Astrocyte (in vitro differentiated cells and primary cell): ENCODE results near the gene EEF1AKMT3.

Source experiments
- EZH2 ChIP-seq: IDR thresholded peaks from 2 replicates; pipeline ENCODE4 v1.6.1; 2012; ENCODE audit warnings: mild to moderate bottlenecking, low read length, inconsistent platforms; ENCODE audit not compliant: insufficient read depth
- TF ChIP-seq, protein P1 (sequence below): IDR thresholded peaks from 2 replicates; pipeline ENCODE4 v1.5.1; 2011; ENCODE audit warnings: low read depth, mild to moderate bottlenecking, inconsistent platforms, low read length, moderate library complexity; ENCODE audit not compliant: insufficient read depth

DNA sequence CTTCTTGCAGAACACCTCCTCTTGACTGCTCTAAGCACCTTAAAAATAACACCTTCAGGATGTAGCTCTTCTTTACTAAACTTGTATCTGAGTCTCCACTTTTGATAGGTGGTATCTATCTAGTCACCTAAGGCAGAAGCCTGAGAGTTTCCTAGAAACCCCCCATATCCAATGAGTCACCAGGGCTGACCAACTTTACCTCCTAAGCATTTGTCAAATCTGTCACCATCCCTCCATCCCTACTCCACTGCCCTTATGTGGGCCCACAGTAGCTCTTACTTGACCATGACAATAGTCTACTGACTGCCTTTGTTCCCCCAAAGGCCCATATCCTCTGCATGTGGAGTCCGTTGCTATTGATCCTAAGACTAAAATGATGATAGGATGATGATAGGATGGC, 30.2 kb downstream of the EEF1AKMT3 start:
- TF ChIP-seq, protein P1, sequence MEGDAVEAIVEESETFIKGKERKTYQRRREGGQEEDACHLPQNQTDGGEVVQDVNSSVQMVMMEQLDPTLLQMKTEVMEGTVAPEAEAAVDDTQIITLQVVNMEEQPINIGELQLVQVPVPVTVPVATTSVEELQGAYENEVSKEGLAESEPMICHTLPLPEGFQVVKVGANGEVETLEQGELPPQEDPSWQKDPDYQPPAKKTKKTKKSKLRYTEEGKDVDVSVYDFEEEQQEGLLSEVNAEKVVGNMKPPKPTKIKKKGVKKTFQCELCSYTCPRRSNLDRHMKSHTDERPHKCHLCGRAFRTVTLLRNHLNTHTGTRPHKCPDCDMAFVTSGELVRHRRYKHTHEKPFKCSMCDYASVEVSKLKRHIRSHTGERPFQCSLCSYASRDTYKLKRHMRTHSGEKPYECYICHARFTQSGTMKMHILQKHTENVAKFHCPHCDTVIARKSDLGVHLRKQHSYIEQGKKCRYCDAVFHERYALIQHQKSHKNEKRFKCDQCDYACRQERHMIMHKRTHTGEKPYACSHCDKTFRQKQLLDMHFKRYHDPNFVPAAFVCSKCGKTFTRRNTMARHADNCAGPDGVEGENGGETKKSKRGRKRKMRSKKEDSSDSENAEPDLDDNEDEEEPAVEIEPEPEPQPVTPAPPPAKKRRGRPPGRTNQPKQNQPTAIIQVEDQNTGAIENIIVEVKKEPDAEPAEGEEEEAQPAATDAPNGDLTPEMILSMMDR, result no peak
- no peak for TF ChIP-seq EZH2
